Parathyroid adenoma (tissue), 2 donors: ENCODE data around the gene AHCY.
"Not testable (repeated sequence)": the region's sequence is repeated elsewhere in the genome, so short reads cannot be mapped to it uniquely, and the experiment has no call there.

Experiments used
- H2AFZ ChIP-seq: fragments of 300-600 bp; sonication (generic); one replicate; pipeline ENCODE4 v1.7.0; 2017; ENCODE audit warnings: antibody characterized with exemption, mild to moderate bottlenecking
- H3K27ac ChIP-seq: fragments of 300-600 bp; sonication (generic); one replicate; pipeline ENCODE4 v1.7.0; 2017
- H3K27me3 ChIP-seq: fragments of 300-600 bp; sonication (generic); one replicate; pipeline ENCODE4 v1.7.0; 2017; ENCODE audit warnings: low read length; ENCODE audit not compliant: control insufficient read depth, insufficient read depth
- H3K36me3 ChIP-seq: fragments of 300-600 bp; sonication (generic); one replicate; pipeline ENCODE4 v1.7.0; 2017; ENCODE audit warnings: low read length; ENCODE audit not compliant: control insufficient read depth, insufficient read depth
- H3K4me1 ChIP-seq: fragments of 300-600 bp; sonication (generic); one replicate; pipeline ENCODE4 v1.7.0; 2017; ENCODE audit warnings: control low read depth
- H3K4me2 ChIP-seq: fragments of 300-600 bp; sonication (generic); one replicate; pipeline ENCODE4 v1.7.0; 2017; ENCODE audit warnings: low read length
- H3K4me3 ChIP-seq: fragments of 300-600 bp; sonication (generic); one replicate; pipeline ENCODE4 v1.7.0; 2017; ENCODE audit warnings: low read depth, low read length
- H3K79me2 ChIP-seq: fragments of 300-600 bp; sonication (generic); one replicate; pipeline ENCODE4 v1.7.0; 2017; ENCODE audit warnings: control low read depth
- H3K9ac ChIP-seq: fragments of 300-600 bp; sonication (generic); one replicate; pipeline ENCODE4 v1.7.0; 2017; ENCODE audit warnings: mild to moderate bottlenecking
- H3K9me3 ChIP-seq: fragments of 300-600 bp; sonication (generic); one replicate; pipeline ENCODE4 v1.7.0; 2017; ENCODE audit warnings: low read length; ENCODE audit not compliant: control insufficient read depth
- CTCF ChIP-seq: fragments of 300-600 bp; sonication (generic); IDR thresholded peaks from one replicate; pipeline ENCODE4 v1.7.0; 2017; ENCODE audit warnings: antibody characterized with exemption, mild to moderate bottlenecking
- donor health status: primary hyperparathyroidism.

AHCY gene

GRCh38 chr20:34332262-34332920, 29.2 kb upstream of the AHCY start:
- Histone ChIP-seq H3K27me3 (no peaks in the 10 kb centered on the region), H3K9ac (no peak overlapping the region), H3K4me3 (no peak overlapping the region), H3K9me3 (no peaks in the 10 kb centered on the region), H3K4me2 (no peak overlapping the region), H3K4me1 (no peaks in the 10 kb centered on the region), H3K36me3 (no peaks in the 10 kb centered on the region), H2AFZ (no peak overlapping the region), H3K27ac (no peak overlapping the region), H3K79me2 (no peaks in the 10 kb centered on the region)
- no peak for TF ChIP-seq CTCF

- H3K4me1 ChIP-seq = no peaks in the 10 kb centered on the region
- no peak overlapping the region for H3K27ac ChIP-seq
- H3K4me3 ChIP-seq = no peak overlapping the region
- no peaks in the 10 kb centered on the region for H3K79me2 ChIP-seq
- no peak overlapping the region for H3K4me2 ChIP-seq
- no peaks in the 10 kb centered on the region for H3K36me3 ChIP-seq
- H3K27me3 ChIP-seq = no peaks in the 10 kb centered on the region
- H3K9ac ChIP-seq = no peak overlapping the region
- no peak overlapping the region for H2AFZ ChIP-seq
- no peak for TF ChIP-seq CTCF
- no peaks in the 10 kb centered on the region for H3K9me3 ChIP-seq
These were observed 28.7 kb upstream of the AHCY start for GRCh38 chr20:34331838-34332237.

- not testable (repeated sequence) for H3K9me3 ChIP-seq, H3K27ac ChIP-seq, H3K4me1 ChIP-seq, H3K9ac ChIP-seq, H3K27me3 ChIP-seq, H3K4me3 ChIP-seq, H2AFZ ChIP-seq, H3K4me2 ChIP-seq, H3K36me3 ChIP-seq, H3K79me2 ChIP-seq
These were observed 27.8 kb upstream of the AHCY start for GRCh38 chr20:34330861-34331544.

GRCh38 chr20:34328928-34329677, 25.9 kb upstream of the AHCY start:
- no peak for TF ChIP-seq CTCF
- Histone ChIP-seq H3K9ac (no peak overlapping the region), H3K4me1 (no peaks in the 10 kb centered on the region), H3K27me3 (no peaks in the 10 kb centered on the region), H3K9me3 (no peaks in the 10 kb centered on the region), H3K27ac (no peak overlapping the region), H3K36me3 (no peaks in the 10 kb centered on the region), H3K4me3 (no peak overlapping the region), H3K79me2 (no peaks in the 10 kb centered on the region), H2AFZ (no peak overlapping the region), H3K4me2 (no peak overlapping the region)

GRCh38 chr20:34328207-34328606, 25.1 kb upstream of the AHCY start:
- H3K4me1 ChIP-seq, H3K9me3 ChIP-seq, H3K4me2 ChIP-seq, H3K79me2 ChIP-seq, H3K36me3 ChIP-seq, H2AFZ ChIP-seq, H3K27ac ChIP-seq, H3K4me3 ChIP-seq, H3K27me3 ChIP-seq, H3K9ac ChIP-seq: not testable (repeated sequence)
